Neuronal stem cell (in vitro differentiated cells): ENCODE data around the gene HIP1.

ENCODE experiments used
- DNase-seq: peaks from one replicate; pipeline ENCODE4 v3.0.0-alpha.2; 2013; ENCODE audit warnings: low spot score
- H2AFZ ChIP-seq: one replicate; pipeline ENCODE4 v1.6.1; 2013; ENCODE audit warnings: mild to moderate bottlenecking, low read length, inconsistent platforms
- H2AK5ac ChIP-seq: 2 replicates; pipeline ENCODE4 v1.6.1; 2013; ENCODE audit warnings: low read depth, mild to moderate bottlenecking, inconsistent platforms, low read length, moderate library complexity, mixed read lengths
- H2BK120ac ChIP-seq: 2 replicates; pipeline ENCODE4 v1.6.1; 2013; ENCODE audit warnings: low read depth, mild to moderate bottlenecking, inconsistent platforms, low read length, moderate library complexity, mixed read lengths
- H2BK12ac ChIP-seq: one replicate; pipeline ENCODE4 v1.6.1; 2013; ENCODE audit warnings: low read length, inconsistent platforms
- H2BK15ac ChIP-seq: 2 replicates; pipeline ENCODE4 v1.6.1; 2013; ENCODE audit warnings: mild to moderate bottlenecking, low read length, inconsistent platforms, mixed read lengths
- H2BK5ac ChIP-seq: one replicate; pipeline ENCODE4 v1.6.1; 2013; ENCODE audit warnings: inconsistent platforms, mild to moderate bottlenecking, low read length, moderate library complexity
- H3K14ac ChIP-seq: one replicate; pipeline ENCODE4 v1.6.1; 2013; ENCODE audit warnings: low read length, inconsistent platforms
- H3K18ac ChIP-seq: 2 replicates; pipeline ENCODE4 v1.6.1; 2013; ENCODE audit warnings: low read length, inconsistent platforms
- H3K23ac ChIP-seq: 2 replicates; pipeline ENCODE4 v1.6.1; 2013; ENCODE audit warnings: low read depth, mild to moderate bottlenecking, mixed read lengths, low read length, inconsistent platforms; ENCODE audit not compliant: poor library complexity
- H3K27ac ChIP-seq: replicated peaks from 3 replicates; pipeline ENCODE4 v1.5.1; 2013; ENCODE audit warnings: low read length, inconsistent platforms
- H3K27me3 ChIP-seq, 3 experiments: 2 replicates each; pipeline ENCODE4 v1.6.1; 2013; ENCODE audit warnings: low read length in 3 of 3, mild to moderate bottlenecking in 2 of 3, inconsistent platforms in 1 of 3, low read depth in 1 of 3, mixed read lengths in 1 of 3, moderate library complexity in 1 of 3; ENCODE audit not compliant: control insufficient read depth in 3 of 3, insufficient read depth in 3 of 3
- H3K36me3 ChIP-seq, 2 donors: replicated peaks in 1 of 2; 2 replicates each; pipeline ENCODE4 v1.6.1; 2013; ENCODE audit warnings: low read length in 2 of 2; ENCODE audit not compliant: control insufficient read depth in 2 of 2, insufficient read depth in 2 of 2
- H3K4ac ChIP-seq: 2 replicates; pipeline ENCODE4 v1.6.1; 2013; ENCODE audit warnings: inconsistent platforms, mild to moderate bottlenecking, low read length, moderate library complexity
- H3K4me1 ChIP-seq, 2 donors: 1 replicate in 1 of 2; 2 replicates in 1 of 2; pipeline ENCODE4 v1.6.1; 2013; ENCODE audit warnings: low read length in 2 of 2, low read depth in 1 of 2; ENCODE audit not compliant: control insufficient read depth in 2 of 2, insufficient read depth in 1 of 2
- H3K4me2 ChIP-seq: one replicate; pipeline ENCODE4 v1.6.1; 2013; ENCODE audit warnings: mild to moderate bottlenecking, low read length, inconsistent platforms; ENCODE audit not compliant: insufficient read depth, poor library complexity, severe bottlenecking
- H3K4me3 ChIP-seq, 2 donors: 2 replicates each; pipeline ENCODE4 v1.5.1; 2013; ENCODE audit warnings: low read length in 2 of 2, mild to moderate bottlenecking in 2 of 2, inconsistent platforms in 1 of 2, moderate library complexity in 1 of 2
- H3K79me1 ChIP-seq: one replicate; pipeline ENCODE4 v1.6.1; 2013; ENCODE audit warnings: low read depth, mild to moderate bottlenecking, inconsistent platforms, low read length, moderate library complexity
- H3K9ac ChIP-seq: one replicate; pipeline ENCODE4 v1.6.1; 2013; ENCODE audit warnings: mild to moderate bottlenecking, low read depth, low read length, inconsistent platforms; ENCODE audit not compliant: poor library complexity
- H3K9me3 ChIP-seq, 2 donors: replicated peaks in 1 of 2; 2 replicates each; pipeline versions ENCODE3 to v1.6.1; 2013; ENCODE audit warnings: low read length in 2 of 2, mild to moderate bottlenecking in 2 of 2, inconsistent platforms in 1 of 2, low read depth in 1 of 2, mixed read lengths in 1 of 2, moderate library complexity in 1 of 2; ENCODE audit not compliant: control insufficient read depth in 2 of 2, insufficient read depth in 1 of 2
- H4K8ac ChIP-seq: one replicate; pipeline ENCODE4 v1.6.1; 2013; ENCODE audit warnings: low read depth, mild to moderate bottlenecking, inconsistent platforms, low read length, moderate library complexity
- H4K91ac ChIP-seq: one replicate; pipeline ENCODE4 v1.6.1; 2013; ENCODE audit warnings: low read length, low read depth, mild to moderate bottlenecking, inconsistent platforms; ENCODE audit not compliant: poor library complexity
- WGBS, 2 donors: extraction: QIAGEN DNeasy Blood & Tissue Kit; methylation state at CpG; one replicate each; pipeline ENCODE4 v1.1.7; 2013; ENCODE audit warnings: missing lambda C conversion rate in 2 of 2, mixed read lengths in 1 of 2; ENCODE audit not compliant: insufficient read length in 2 of 2, insufficient replicate concordance in 1 of 2; ENCODE audit errors: extremely low coverage in 2 of 2; 5-methylcytosine and 5-hydroxymethylcytosine counted together

The HIP1 gene

GRCh38 chr7:75537731-75538130 lies 201.0 kb downstream of the HIP1 start:
- Histone ChIP-seq H3K79me1 (no peaks in the 10 kb centered on the region), H3K36me3 (peaks cover 36 to 85% of the 10 kb centered on the region in 2 donors), H3K9ac (no peak overlapping the region), H3K4me2 (no peak overlapping the region), H3K23ac (no peak overlapping the region), H4K91ac (no peak overlapping the region), H3K18ac (no peak overlapping the region), H3K27ac (no peak overlapping the region), H2AFZ (no peak overlapping the region), H3K9me3 (no peaks in the 10 kb centered on the region), H3K4ac (no peak overlapping the region), H3K4me1 (no peaks in the 10 kb centered on the region), H2BK5ac (no peak overlapping the region), H3K27me3 (no peaks in the 10 kb centered on the region), H2AK5ac (no peak overlapping the region), H4K8ac (no peak overlapping the region), H2BK120ac (no peak overlapping the region), H2BK12ac (no peak overlapping the region), H2BK15ac (no peak overlapping the region), H3K14ac (no peak overlapping the region), H3K4me3 (no peak overlapping the region)
- no CpG with 5 or more reads among the region's 5 CpGs for WGBS, 2 donors
- DNase-seq: no peak

GRCh38 chr7:75536940-75537538 lies 201.7 kb downstream of the HIP1 start:
- no peak overlapping the region for H2AFZ ChIP-seq
- H3K27me3 ChIP-seq: no peaks in the 10 kb centered on the region
- no peak overlapping the region for H4K91ac ChIP-seq
- H3K27ac ChIP-seq: no peak overlapping the region
- no peak overlapping the region for H3K23ac ChIP-seq
- no peak overlapping the region for H2BK12ac ChIP-seq
- H2BK15ac ChIP-seq: no peak overlapping the region
- no peak overlapping the region for H4K8ac ChIP-seq
- no peaks in the 10 kb centered on the region for H3K4me1 ChIP-seq
- WGBS, 2 donors: no CpG with 5 or more reads among the region's 18 CpGs
- H3K79me1 ChIP-seq: no peaks in the 10 kb centered on the region
- no peak overlapping the region for H3K4me3 ChIP-seq
- no peak overlapping the region for H3K4me2 ChIP-seq
- no peaks in the 10 kb centered on the region for H3K9me3 ChIP-seq
- DNase-seq: no peak
- H2AK5ac ChIP-seq: no peak overlapping the region
- H3K9ac ChIP-seq: no peak overlapping the region
- no peak overlapping the region for H2BK120ac ChIP-seq
- H2BK5ac ChIP-seq: no peak overlapping the region
- no peak overlapping the region for H3K18ac ChIP-seq
- H3K14ac ChIP-seq: no peak overlapping the region
- H3K36me3 ChIP-seq: peaks cover 37 to 81% of the 10 kb centered on the region in 2 donors
- no peak overlapping the region for H3K4ac ChIP-seq

GRCh38 chr7:75536491-75536890 lies 202.2 kb downstream of the HIP1 start:
- H3K27ac ChIP-seq: no peak overlapping the region
- H3K4me3 ChIP-seq: no peak overlapping the region
- peaks cover 33 to 76% of the 10 kb centered on the region in 2 donors for H3K36me3 ChIP-seq

GRCh38 chr7:75534727-75535307 lies 203.9 kb downstream of the HIP1 start:
- H3K4me3 ChIP-seq: no peak overlapping the region
- H3K27ac ChIP-seq: no peak overlapping the region
- no peaks in the 10 kb centered on the region for H3K27me3 ChIP-seq
- no peak overlapping the region for H2AFZ ChIP-seq
- no CpG with 5 or more reads among the region's 8 CpGs for WGBS, 2 donors
- no peak overlapping the region for H3K18ac ChIP-seq
- H3K36me3 ChIP-seq: peaks cover 30 to 62% of the 10 kb centered on the region in 2 donors
- peaks cover 0 to 6% of the 10 kb centered on the region in 2 donors for H3K4me1 ChIP-seq
- H2AK5ac ChIP-seq: no peak overlapping the region
- H2BK15ac ChIP-seq: no peak overlapping the region
- no peak for DNase-seq
- no peak overlapping the region for H2BK5ac ChIP-seq
- no peak overlapping the region for H3K4me2 ChIP-seq
- H3K9me3 ChIP-seq: no peaks in the 10 kb centered on the region
- H2BK120ac ChIP-seq: no peak overlapping the region
- no peak overlapping the region for H4K8ac ChIP-seq
- H4K91ac ChIP-seq: no peak overlapping the region
- H3K9ac ChIP-seq: no peak overlapping the region
- H3K4ac ChIP-seq: no peak overlapping the region
- H2BK12ac ChIP-seq: no peak overlapping the region
- H3K14ac ChIP-seq: no peak overlapping the region
- H3K79me1 ChIP-seq: no peaks in the 10 kb centered on the region
- no peak overlapping the region for H3K23ac ChIP-seq

More at GRCh38 chr7:75536491-75536890, 202.2 kb downstream of the HIP1 start:
- Histone ChIP-seq H2BK15ac (no peak overlapping the region), H3K9ac (no peak overlapping the region), H2AK5ac (no peak overlapping the region), H3K4me2 (no peak overlapping the region), H3K27me3 (no peaks in the 10 kb centered on the region), H2BK12ac (no peak overlapping the region), H2BK5ac (no peak overlapping the region), H3K4ac (no peak overlapping the region), H3K23ac (no peak overlapping the region), H3K14ac (no peak overlapping the region), H3K9me3 (no peaks in the 10 kb centered on the region), H4K8ac (no peak overlapping the region), H3K79me1 (no peaks in the 10 kb centered on the region), H3K18ac (no peak overlapping the region), H2AFZ (no peak overlapping the region), H3K4me1 (peaks cover 0 to 2% of the 10 kb centered on the region in 2 donors), H2BK120ac (no peak overlapping the region), H4K91ac (no peak overlapping the region)
- no CpG with 5 or more reads among the region's 4 CpGs for WGBS, 2 donors
- DNase-seq: no peak
